HCT116 (cell line): Measurements from ENCODE around the gene CETP. TPM values are rescaled to one million over a fixed set of nuclear protein-coding genes. Genes with fewer than 3 reads are reported as not detected.

ENCODE experiments used
- ATAC-seq: fragments of 200-7000 bp; cut with Tn5 transposase; 2 replicates; pipeline ENCODE4 v1.9.1; 2020; ENCODE audit warnings: mild to moderate bottlenecking, moderate library complexity
- BruUV-seq: library from RNA; stranded (reverse); fragments of 400-500 nt; replicated peaks from 2 replicates; lab custom pipeline; 2021; lab: Mats Ljungman, UMichigan
- CTCF ChIA-PET: fragments of 300-600 bp; sonication (Branson Sonifier 250); formaldehyde crosslinking; loops from one replicate; lab custom pipeline; 2021; ENCODE audit warnings: antibody characterized with exemption; lab: Charles Lee
- POLR2A ChIA-PET: fragments of 300-600, 350-600 bp; sonication (Branson Sonifier 250); formaldehyde crosslinking; loops from one replicate; lab custom pipeline; 2021; ENCODE audit warnings: antibody characterized with exemption; lab: Charles Lee
- RAD21 ChIA-PET, 2 experiments: fragments of 300-600 bp; sonication (Branson Sonifier 250); formaldehyde crosslinking; loops; one replicate each; lab custom pipeline; 2023; ENCODE audit warnings: low total read pairs in 2 of 2; ENCODE audit not compliant: uncharacterized antibody in 2 of 2, unreplicated experiment in 2 of 2, low non-redundant PET in 1 of 2; lab: Charles Lee
- DNase-seq: peaks from one replicate; pipeline ENCODE4 v3.0.0-alpha.2; 2010; ENCODE audit warnings: low read depth, low spot score
- H2AFZ ChIP-seq: fragments of 200-600 bp; shearing (Covaris generic), sonication (generic); 2 replicates; pipeline ENCODE4 v1.6.1; 2017; ENCODE audit warnings: low read depth, mixed run types, mixed read lengths, antibody characterized with exemption, low read length; ENCODE audit not compliant: poor library complexity, severe bottlenecking
- H3K27ac ChIP-seq: 2 replicates; pipeline ENCODE4 v1.5.1; 2012; ENCODE audit warnings: low read depth, low read length
- H3K27me3 ChIP-seq: fragments of 200-600 bp; sonication (generic); 2 replicates; pipeline ENCODE4 v1.6.1; 2016; ENCODE audit warnings: mixed run types, low read length, mixed read lengths; ENCODE audit not compliant: insufficient read depth
- H3K36me3 ChIP-seq, 2 experiments: fragments of 200-500 bp in 1 of 2; fragments of 200-600 bp in 1 of 2; sonication (Bioruptor generic) in 1 of 2; sonication (generic) in 1 of 2; 2 replicates each; pipeline versions ENCODE4 v1.5.1 to v1.6.1; 2014 to 2016; ENCODE audit warnings: low read length in 2 of 2, inconsistent platforms in 1 of 2, mixed read lengths in 1 of 2, mixed run types in 1 of 2; ENCODE audit not compliant: insufficient read depth in 2 of 2, control insufficient read depth in 1 of 2
- H3K4me1 ChIP-seq, 2 experiments: fragments of 200-600 bp in 1 of 2; sonication (generic) in 1 of 2; 2 replicates each; pipeline versions ENCODE4 v1.5.1 to v1.6.1; 2012 to 2017; ENCODE audit warnings: low read length in 2 of 2, inconsistent platforms in 1 of 2, mild to moderate bottlenecking in 1 of 2, mixed read lengths in 1 of 2, mixed run types in 1 of 2, moderate library complexity in 1 of 2; ENCODE audit not compliant: insufficient read depth in 2 of 2, control insufficient read depth in 1 of 2
- H3K4me2 ChIP-seq: fragments of 200-600 bp; sonication (generic); 2 replicates; pipeline ENCODE4 v1.6.1; 2017; ENCODE audit warnings: mixed run types, low read length, mixed read lengths
- H3K4me3 ChIP-seq, 2 experiments: fragments of 200-600 bp in 1 of 2; sonication (generic) in 1 of 2; replicated peaks in 1 of 2; 2 replicates each; pipeline ENCODE4 v1.5.1; 2011 to 2016; ENCODE audit warnings: low read length in 2 of 2, control low read depth in 1 of 2, low read depth in 1 of 2, mild to moderate bottlenecking in 1 of 2, mixed read lengths in 1 of 2, mixed run types in 1 of 2
- H3K79me2 ChIP-seq: fragments of 200-600 bp; sonication (generic); 2 replicates; pipeline ENCODE4 v1.6.1; 2017; ENCODE audit warnings: mild to moderate bottlenecking, mixed run types, low read length, moderate library complexity, mixed read lengths; ENCODE audit not compliant: insufficient read depth
- H3K9ac ChIP-seq: fragments of 200-600 bp; sonication (generic); 2 replicates; pipeline ENCODE4 v1.6.1; 2016; ENCODE audit warnings: low read length, mixed read lengths
- H3K9me2 ChIP-seq: fragments of 200-600 bp; sonication (generic), shearing (Covaris generic); 2 replicates; pipeline ENCODE4 v1.6.1; 2017; ENCODE audit warnings: mixed run types, mild to moderate bottlenecking, moderate library complexity; ENCODE audit not compliant: insufficient read depth
- H3K9me3 ChIP-seq, 2 experiments: fragments of 200-500 bp in 1 of 2; fragments of 200-600 bp in 1 of 2; sonication (Bioruptor generic) in 1 of 2; sonication (generic) in 1 of 2; 2 replicates each; pipeline ENCODE4 v1.6.1; 2014 to 2017; ENCODE audit warnings: low read length in 2 of 2, mixed read lengths in 2 of 2, inconsistent platforms in 1 of 2, low read depth in 1 of 2, mild to moderate bottlenecking in 1 of 2, mixed run types in 1 of 2, moderate library complexity in 1 of 2; ENCODE audit not compliant: control insufficient read depth in 1 of 2, insufficient read depth in 1 of 2
- H4K20me1 ChIP-seq: fragments of 200-600 bp; sonication (generic), shearing (Covaris generic); 2 replicates; pipeline ENCODE4 v1.6.1; 2017; ENCODE audit warnings: mixed run types, mild to moderate bottlenecking, moderate library complexity; ENCODE audit not compliant: insufficient read depth
- CBX3 ChIP-seq: IDR thresholded peaks from 2 replicates; pipeline ENCODE4 v1.6.1; 2012; ENCODE audit warnings: low read depth
- CEBPB ChIP-seq: IDR thresholded peaks from 2 replicates; pipeline ENCODE4 v1.6.1; 2012; ENCODE audit warnings: low read depth
- EGR1 ChIP-seq: IDR thresholded peaks from 2 replicates; pipeline ENCODE4 v1.6.1; 2012; ENCODE audit warnings: low read depth
- EZH2 ChIP-seq: fragments of 200-600 bp; sonication (generic); IDR thresholded peaks from 2 replicates; pipeline ENCODE4 v1.6.1; 2017; ENCODE audit warnings: antibody characterized with exemption, mixed run types
- EZH2phosphoT487 ChIP-seq: fragments of 200-600 bp; IDR thresholded peaks from 2 replicates; pipeline ENCODE4 v1.6.1; 2018; ENCODE audit warnings: antibody characterized with exemption, borderline replicate concordance
- FOSL1 ChIP-seq: IDR thresholded peaks from 2 replicates; pipeline ENCODE4 v1.6.1; 2012; ENCODE audit warnings: low read depth
- POLR2A ChIP-seq: IDR thresholded peaks from 2 replicates; pipeline ENCODE4 v1.7.0; 2011; ENCODE audit warnings: borderline replicate concordance; ENCODE audit not compliant: insufficient read depth, insufficient read length; ENCODE audit errors: extremely low read depth
- REST ChIP-seq: IDR thresholded peaks from 2 replicates; pipeline ENCODE4 v1.6.1; 2012; ENCODE audit warnings: low read depth
- SIN3A ChIP-seq: IDR thresholded peaks from 2 replicates; pipeline ENCODE4 v1.6.1; 2012; ENCODE audit warnings: low read depth
- YY1 ChIP-seq: IDR thresholded peaks from 2 replicates; pipeline ENCODE4 v1.6.1; 2011; ENCODE audit warnings: low read length, low read depth, moderate library complexity, mild to moderate bottlenecking; ENCODE audit not compliant: insufficient replicate concordance; ENCODE audit errors: extremely low read depth
- intact Hi-C: fragments of 100-400 bp; cut with micrococcal nuclease; formaldehyde crosslinking; loops from 2 replicates; pipeline ENCODE4 v1.10.0; 2022
- total RNA-seq: library from RNA; stranded (reverse); gene quantifications from one replicate; pipeline ENCODE4 v1.2.1, GENCODE V29; 2021; ENCODE audit not compliant: unreplicated experiment
- TF ChIP-seq, protein P1 (sequence below): IDR thresholded peaks from 2 replicates; pipeline ENCODE4 v1.6.1; 2011; ENCODE audit warnings: mild to moderate bottlenecking, low read length, moderate library complexity; ENCODE audit not compliant: insufficient replicate concordance; ENCODE audit errors: extremely low read depth
- TF ChIP-seq, protein P2 (sequence below): IDR thresholded peaks from 2 replicates; pipeline ENCODE4 v1.6.1; 2012

The CETP gene
- total RNA-seq, 1 experiment from 2014 or later = not detected

- TF ChIP-seq, protein P1, sequence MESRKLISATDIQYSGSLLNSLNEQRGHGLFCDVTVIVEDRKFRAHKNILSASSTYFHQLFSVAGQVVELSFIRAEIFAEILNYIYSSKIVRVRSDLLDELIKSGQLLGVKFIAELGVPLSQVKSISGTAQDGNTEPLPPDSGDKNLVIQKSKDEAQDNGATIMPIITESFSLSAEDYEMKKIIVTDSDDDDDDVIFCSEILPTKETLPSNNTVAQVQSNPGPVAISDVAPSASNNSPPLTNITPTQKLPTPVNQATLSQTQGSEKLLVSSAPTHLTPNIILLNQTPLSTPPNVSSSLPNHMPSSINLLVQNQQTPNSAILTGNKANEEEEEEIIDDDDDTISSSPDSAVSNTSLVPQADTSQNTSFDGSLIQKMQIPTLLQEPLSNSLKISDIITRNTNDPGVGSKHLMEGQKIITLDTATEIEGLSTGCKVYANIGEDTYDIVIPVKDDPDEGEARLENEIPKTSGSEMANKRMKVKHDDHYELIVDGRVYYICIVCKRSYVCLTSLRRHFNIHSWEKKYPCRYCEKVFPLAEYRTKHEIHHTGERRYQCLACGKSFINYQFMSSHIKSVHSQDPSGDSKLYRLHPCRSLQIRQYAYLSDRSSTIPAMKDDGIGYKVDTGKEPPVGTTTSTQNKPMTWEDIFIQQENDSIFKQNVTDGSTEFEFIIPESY = no peak
- TF ChIP-seq, protein P2, sequence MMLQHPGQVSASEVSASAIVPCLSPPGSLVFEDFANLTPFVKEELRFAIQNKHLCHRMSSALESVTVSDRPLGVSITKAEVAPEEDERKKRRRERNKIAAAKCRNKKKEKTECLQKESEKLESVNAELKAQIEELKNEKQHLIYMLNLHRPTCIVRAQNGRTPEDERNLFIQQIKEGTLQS = no peak
- TF ChIP-seq SIN3A (no peak), EZH2phosphoT487 (no peak), CEBPB (no peak), YY1 (no peak), POLR2A (no peak), CBX3 (no peak)
- TF ChIP-seq, all 23 proteins: peak for 0
Observed at GRCh38 chr16:56972403-56973293, 10.9 kb downstream of the CETP start (continued).

GRCh38 chr16:56973294-56973689, 11.5 kb downstream of the CETP start:
- H3K79me2 ChIP-seq = no peaks in the 10 kb centered on the region
- H3K4me1 ChIP-seq = no peaks in the 10 kb centered on the region
- H3K9ac ChIP-seq = no peak overlapping the region
- no peak overlapping the region for H3K4me3 ChIP-seq
- H2AFZ ChIP-seq = no peak overlapping the region
- no TSS peak for BruUV-seq
- ATAC-seq (no peak), DNase-seq (no peak)
- no peaks in the 10 kb centered on the region for H3K27me3 ChIP-seq
- CTCF ChIA-PET = no interaction called here
- POLR2A ChIA-PET = no interaction called here
- H4K20me1 ChIP-seq = no peaks in the 10 kb centered on the region
- RAD21 ChIA-PET = no interaction called here
- no peaks in the 10 kb centered on the region for H3K36me3 ChIP-seq
- no peaks in the 10 kb centered on the region for H3K9me2 ChIP-seq
- H3K4me2 ChIP-seq = no peak overlapping the region
- H3K27ac ChIP-seq = no peak overlapping the region
- intact Hi-C loops = no loop called here
- H3K9me3 ChIP-seq = no peaks in the 10 kb centered on the region
- TF ChIP-seq FOSL1 (no peak), EGR1 (no peak), REST (no peak), EZH2 (no peak)
- TF ChIP-seq, protein P2 = no peak
- TF ChIP-seq, protein P1 = no peak
